K562 (cell line): Measurements from ENCODE around the gene GEMIN7. TPM values are rescaled to one million over a fixed set of nuclear protein-coding genes. Genes with fewer than 3 reads are reported as not detected.

ENCODE experiments used
- ATAC-seq: fragments of 200-7000 bp; cut with Tn5 transposase; 3 replicates; pipeline ENCODE4 v1.9.1; 2020; ENCODE audit warnings: moderate library complexity
- BruUV-seq: library from RNA; stranded (reverse); fragments of 400-500 nt; replicated peaks from 2 replicates; lab custom pipeline; 2021; lab: Mats Ljungman, UMichigan
- CTCF ChIA-PET: fragments of 300-600 bp; formaldehyde crosslinking; extraction: SDS; loops from one replicate; lab custom pipeline; 2021; ENCODE audit warnings: low intra/inter-chr PET ratio; lab: Yijun Ruan, JAX
- POLR2A ChIA-PET: fragments of 300-600, 350-650 bp; sonication (Branson Sonifier 250); formaldehyde crosslinking; extraction: SDS; loops from one replicate; lab custom pipeline; 2021; ENCODE audit warnings: antibody characterized with exemption, inconsistent platforms; lab: Yijun Ruan, JAX
- DNase-seq, 4 experiments: peaks; one replicate each; pipeline versions ENCODE4 v3.0.0 to v3.0.0-alpha.2; 2011 to 2018; ENCODE audit warnings: low spot score in 3 of 4, mixed read lengths in 3 of 4; ENCODE audit errors: extremely low read depth in 1 of 4
- FAIRE-seq: peaks from 2 replicates; lab custom pipeline; 2011; peaks lifted over from hg19 to GRCh38; lab: Jason Lieb, UNC
- H2AFZ ChIP-seq: 2 replicates; pipeline ENCODE4 v1.6.0; 2011; ENCODE audit warnings: low read depth, low read length, control low read depth, inconsistent platforms
- H3K27ac ChIP-seq: fragments of 200-600 bp; 3 replicates; pipeline ENCODE4 v1.8.0; 2011; ENCODE audit warnings: low read depth, mild to moderate bottlenecking, control low read depth, inconsistent platforms, low read length, moderate library complexity, mixed read lengths; ENCODE audit errors: extremely low read depth
- H3K27me3 ChIP-seq, 2 experiments: fragments of 300-600 bp in 1 of 2; 2 replicates in 1 of 2; 3 replicates in 1 of 2; pipeline versions ENCODE4 v1.6.0 to v1.8.0; 2011; ENCODE audit warnings: inconsistent platforms in 2 of 2, low read length in 2 of 2, mild to moderate bottlenecking in 1 of 2, mixed read lengths in 1 of 2, moderate library complexity in 1 of 2; ENCODE audit not compliant: control insufficient read depth in 2 of 2, insufficient read depth in 2 of 2
- H3K36me3 ChIP-seq: fragments of 300-600 bp; 3 replicates; pipeline ENCODE4 v1.8.0; 2011; ENCODE audit warnings: mild to moderate bottlenecking, low read length, inconsistent platforms; ENCODE audit not compliant: control insufficient read depth, insufficient read depth
- H3K4me1 ChIP-seq, 2 experiments: fragments of 200-600 bp in 1 of 2; replicated peaks in 1 of 2; 2 replicates in 1 of 2; 3 replicates in 1 of 2; pipeline versions ENCODE4 v1.5.1 to v1.8.0; 2011; ENCODE audit warnings: inconsistent platforms in 2 of 2, low read length in 2 of 2, mild to moderate bottlenecking in 1 of 2, mixed read lengths in 1 of 2, moderate library complexity in 1 of 2; ENCODE audit not compliant: control insufficient read depth in 2 of 2, insufficient read depth in 2 of 2
- H3K4me2 ChIP-seq: 2 replicates; pipeline ENCODE4 v1.6.1; 2011; ENCODE audit warnings: low read length, control low read depth, inconsistent platforms, mixed read lengths; ENCODE audit not compliant: insufficient read depth
- H3K4me3 ChIP-seq: fragments of 200-600 bp; sonication (generic), shearing (Covaris generic); 2 replicates; pipeline ENCODE4 v1.5.1; 2016; ENCODE audit warnings: control low read depth, inconsistent platforms
- H3K79me2 ChIP-seq: fragments of 200-600 bp; 3 replicates; pipeline ENCODE4 v1.8.0; 2011; ENCODE audit warnings: low read length, inconsistent platforms; ENCODE audit not compliant: control insufficient read depth, insufficient read depth
- H3K9ac ChIP-seq, 2 experiments: 2 replicates each; pipeline versions ENCODE4 v1.6.0 to v1.6.1; 2011; ENCODE audit warnings: low read depth in 2 of 2, low read length in 2 of 2, control low read depth in 1 of 2, inconsistent platforms in 1 of 2, mild to moderate bottlenecking in 1 of 2, mixed read lengths in 1 of 2; ENCODE audit not compliant: insufficient read depth in 1 of 2
- H3K9me1 ChIP-seq: one replicate; pipeline ENCODE4 v1.6.0; 2011; ENCODE audit warnings: inconsistent platforms, mild to moderate bottlenecking, low read length, moderate library complexity; ENCODE audit not compliant: control insufficient read depth, insufficient read depth
- H3K9me3 ChIP-seq: replicated peaks from 2 replicates; pipeline ENCODE4 v1.5.1; 2011; ENCODE audit warnings: low read depth, low read length, inconsistent platforms; ENCODE audit not compliant: control insufficient read depth, insufficient read depth
- H4K20me1 ChIP-seq: replicated peaks from 2 replicates; pipeline ENCODE4 v1.6.1; 2011; ENCODE audit warnings: low read length, inconsistent platforms, mixed read lengths; ENCODE audit not compliant: control insufficient read depth, insufficient read depth
- DDX20 ChIP-seq: fragments of 450-650 bp; IDR thresholded peaks from 2 replicates; pipeline ENCODE4 v1.6.1; 2016; ENCODE audit warnings: missing genetic modification characterization, low read depth, mild to moderate bottlenecking, missing compliant biosample characterization, moderate library complexity
- FUS ChIP-seq: fragments of 200-400 bp; formaldehyde crosslinking; optimal IDR thresholded peaks from 2 replicates; pipeline ENCODE3; 2017; ENCODE audit warnings: low read depth, low read length
- KLF16 ChIP-seq: IDR thresholded peaks from 2 replicates; pipeline ENCODE4 v1.6.1; 2016; ENCODE audit warnings: antibody characterized with exemption
- PHF21A ChIP-seq: fragments of 450-650 bp; IDR thresholded peaks from 2 replicates; pipeline ENCODE4 v1.6.1; 2017; ENCODE audit warnings: low read depth, borderline replicate concordance
- WGBS: fragments of 100-300 bp; shearing (Covaris generic); methylation state at CpG from one replicate; pipeline ENCODE4 v1.1.6; 2016; ENCODE audit warnings: low coverage, mixed read lengths; ENCODE audit not compliant: insufficient coverage; ENCODE audit errors: missing lambda C conversion rate; 5-methylcytosine and 5-hydroxymethylcytosine counted together
- in situ Hi-C: fragments of 300-500 bp; cut with MboI; formaldehyde crosslinking; loops from 4 replicates; pipeline ENCODE4 v1.15.0; 2018; ENCODE audit warnings: inconsistent platforms, mixed read lengths
- intact Hi-C: fragments of 100-400 bp; cut with micrococcal nuclease; formaldehyde crosslinking; loops from 2 replicates; pipeline ENCODE4 v1.14.2; 2022
- polyA plus RNA-seq, 8 experiments: library from polyadenylated mRNA; depleted of rRNA in 4 of 8; stranded (reverse) in 5 of 8; unstranded in 3 of 8; fragments of >200 nt; fragmentation: Nextera tagmentation in 2 of 8; fragmentation: Illumina TruSeq in 1 of 8; extraction: Ambion mirVana in 2 of 8; extraction: Trizol in 1 of 8; gene quantifications; 2 replicates each; pipeline versions ENCODE4 v1.2.1 to v1.2.3, GENCODE V29; 2011 to 2014; ENCODE audit warnings: inconsistent platforms in 1 of 8, missing spikeins in 1 of 8
- total RNA-seq, 7 experiments: library from RNA; depleted of rRNA in 6 of 7; stranded (reverse); fragments of >200 nt in 6 of 7; fragmentation: Illumina TruSeq in 2 of 7; extraction: Trizol in 2 of 7; gene quantifications; 2 replicates each; pipeline versions ENCODE4 v1.2.1 to v1.2.3, GENCODE V29; 2011 to 2021; ENCODE audit warnings: low replicate concordance in 1 of 7
- TF ChIP-seq, protein P1 (sequence below): fragments of 200-600 bp; sonication (generic); IDR thresholded peaks from one replicate; pipeline ENCODE4 v1.6.1; 2012; ENCODE audit warnings: mild to moderate bottlenecking, low read depth, low read length, inconsistent platforms
- TF ChIP-seq, protein P2 (sequence below): fragments of 450-650 bp; IDR thresholded peaks from 2 replicates; pipeline ENCODE4 v1.7.1; 2018; ENCODE audit warnings: mild to moderate bottlenecking, low read depth; ENCODE audit not compliant: partially characterized antibody

GEMIN7 gene
- total and polyA plus RNA-seq, 9 of the 15 experiments (the other 6 are each of a cell fraction or from before 2014, with no cell fraction given): 23.1 to 124 (median 54.9) TPM

DNA sequence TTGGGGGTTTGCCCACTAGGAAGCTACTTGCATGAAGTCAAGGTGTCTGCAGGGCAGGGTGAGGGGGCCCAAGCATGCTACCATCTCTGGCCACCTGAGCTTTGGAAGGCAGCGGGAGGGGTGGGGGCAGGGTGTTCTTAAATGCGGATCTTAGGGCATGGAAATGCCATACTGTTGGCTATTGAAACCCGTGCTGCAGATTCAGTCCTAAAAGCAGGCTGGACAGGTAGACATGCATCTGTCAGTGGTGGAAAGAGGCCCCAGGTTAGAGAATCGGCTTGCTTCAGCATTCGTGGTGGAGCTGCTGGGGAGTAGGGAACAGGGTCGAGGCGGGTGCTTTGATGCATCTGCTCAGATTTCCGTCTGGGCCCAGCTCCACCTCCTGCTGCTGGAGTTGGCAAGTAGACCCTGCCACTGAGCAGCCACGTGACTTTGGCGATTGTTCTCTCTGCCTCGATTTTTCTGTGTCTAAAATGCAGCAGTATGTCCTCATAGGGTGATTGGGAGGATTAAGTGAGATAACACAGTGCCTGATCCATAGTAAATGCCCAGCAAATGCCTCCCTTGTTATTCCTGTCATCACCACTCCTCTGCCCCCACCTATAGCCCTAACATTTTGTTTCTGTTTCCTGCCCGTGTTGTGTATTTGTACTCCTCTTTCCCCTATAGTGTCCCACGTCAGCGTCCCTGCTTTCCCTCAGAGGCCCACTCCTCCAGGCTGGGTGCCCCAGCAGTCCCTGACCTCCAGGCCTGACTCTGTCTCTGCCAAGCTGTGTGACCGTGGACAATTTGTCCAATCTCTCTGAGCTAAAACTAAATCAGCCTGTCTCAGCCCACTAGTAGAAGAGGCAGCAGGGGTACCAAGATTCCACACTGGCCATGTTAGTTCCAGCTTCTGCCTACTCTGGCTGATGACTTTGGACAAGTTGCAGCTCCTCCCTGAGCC, 19.7 kb downstream of the GEMIN7 start:
- no TSS peak for BruUV-seq
- no peak for DNase-seq
- no peak for FAIRE-seq
- Histone ChIP-seq H2AFZ (no peak overlapping the region), H3K27me3 (no peaks in the 10 kb centered on the region), H3K27ac (peak overlapping the region; percentile 10; the same call in 2 of the 3 replicates), H3K79me2 (peaks cover 99% of the 10 kb centered on the region), H3K4me1 (peaks cover 48 to 72% of the 10 kb centered on the region in 2 experiments), H3K4me2 (peak overlapping the region; percentile 52), H4K20me1 (peaks cover 67% of the 10 kb centered on the region), H3K9me1 (peaks cover 15% of the 10 kb centered on the region), H3K4me3 (no peak overlapping the region), H3K9ac (peak overlapping the region in 1 of 2 experiments; percentile 59; a peak in 2 of 4 replicates), H3K9me3 (no peaks in the 10 kb centered on the region), H3K36me3 (peaks cover 73% of the 10 kb centered on the region; the same call in 2 of the 3 replicates)
- no peak for ATAC-seq
- intact Hi-C loops (no loop called here), in situ Hi-C loops (no loop called here)
- 56% methylated on average over 15 of the region's 15 CpGs for WGBS
- POLR2A ChIA-PET: interaction anchor here (0.6 to 1.8 kb wide), 6 partner anchors 9 to 25 kb away, joined by 3 to 5 read pairs (median 3); no protein-coding TSS in a partner anchor
- CTCF ChIA-PET: no interaction called here
- TF ChIP-seq, protein P1, sequence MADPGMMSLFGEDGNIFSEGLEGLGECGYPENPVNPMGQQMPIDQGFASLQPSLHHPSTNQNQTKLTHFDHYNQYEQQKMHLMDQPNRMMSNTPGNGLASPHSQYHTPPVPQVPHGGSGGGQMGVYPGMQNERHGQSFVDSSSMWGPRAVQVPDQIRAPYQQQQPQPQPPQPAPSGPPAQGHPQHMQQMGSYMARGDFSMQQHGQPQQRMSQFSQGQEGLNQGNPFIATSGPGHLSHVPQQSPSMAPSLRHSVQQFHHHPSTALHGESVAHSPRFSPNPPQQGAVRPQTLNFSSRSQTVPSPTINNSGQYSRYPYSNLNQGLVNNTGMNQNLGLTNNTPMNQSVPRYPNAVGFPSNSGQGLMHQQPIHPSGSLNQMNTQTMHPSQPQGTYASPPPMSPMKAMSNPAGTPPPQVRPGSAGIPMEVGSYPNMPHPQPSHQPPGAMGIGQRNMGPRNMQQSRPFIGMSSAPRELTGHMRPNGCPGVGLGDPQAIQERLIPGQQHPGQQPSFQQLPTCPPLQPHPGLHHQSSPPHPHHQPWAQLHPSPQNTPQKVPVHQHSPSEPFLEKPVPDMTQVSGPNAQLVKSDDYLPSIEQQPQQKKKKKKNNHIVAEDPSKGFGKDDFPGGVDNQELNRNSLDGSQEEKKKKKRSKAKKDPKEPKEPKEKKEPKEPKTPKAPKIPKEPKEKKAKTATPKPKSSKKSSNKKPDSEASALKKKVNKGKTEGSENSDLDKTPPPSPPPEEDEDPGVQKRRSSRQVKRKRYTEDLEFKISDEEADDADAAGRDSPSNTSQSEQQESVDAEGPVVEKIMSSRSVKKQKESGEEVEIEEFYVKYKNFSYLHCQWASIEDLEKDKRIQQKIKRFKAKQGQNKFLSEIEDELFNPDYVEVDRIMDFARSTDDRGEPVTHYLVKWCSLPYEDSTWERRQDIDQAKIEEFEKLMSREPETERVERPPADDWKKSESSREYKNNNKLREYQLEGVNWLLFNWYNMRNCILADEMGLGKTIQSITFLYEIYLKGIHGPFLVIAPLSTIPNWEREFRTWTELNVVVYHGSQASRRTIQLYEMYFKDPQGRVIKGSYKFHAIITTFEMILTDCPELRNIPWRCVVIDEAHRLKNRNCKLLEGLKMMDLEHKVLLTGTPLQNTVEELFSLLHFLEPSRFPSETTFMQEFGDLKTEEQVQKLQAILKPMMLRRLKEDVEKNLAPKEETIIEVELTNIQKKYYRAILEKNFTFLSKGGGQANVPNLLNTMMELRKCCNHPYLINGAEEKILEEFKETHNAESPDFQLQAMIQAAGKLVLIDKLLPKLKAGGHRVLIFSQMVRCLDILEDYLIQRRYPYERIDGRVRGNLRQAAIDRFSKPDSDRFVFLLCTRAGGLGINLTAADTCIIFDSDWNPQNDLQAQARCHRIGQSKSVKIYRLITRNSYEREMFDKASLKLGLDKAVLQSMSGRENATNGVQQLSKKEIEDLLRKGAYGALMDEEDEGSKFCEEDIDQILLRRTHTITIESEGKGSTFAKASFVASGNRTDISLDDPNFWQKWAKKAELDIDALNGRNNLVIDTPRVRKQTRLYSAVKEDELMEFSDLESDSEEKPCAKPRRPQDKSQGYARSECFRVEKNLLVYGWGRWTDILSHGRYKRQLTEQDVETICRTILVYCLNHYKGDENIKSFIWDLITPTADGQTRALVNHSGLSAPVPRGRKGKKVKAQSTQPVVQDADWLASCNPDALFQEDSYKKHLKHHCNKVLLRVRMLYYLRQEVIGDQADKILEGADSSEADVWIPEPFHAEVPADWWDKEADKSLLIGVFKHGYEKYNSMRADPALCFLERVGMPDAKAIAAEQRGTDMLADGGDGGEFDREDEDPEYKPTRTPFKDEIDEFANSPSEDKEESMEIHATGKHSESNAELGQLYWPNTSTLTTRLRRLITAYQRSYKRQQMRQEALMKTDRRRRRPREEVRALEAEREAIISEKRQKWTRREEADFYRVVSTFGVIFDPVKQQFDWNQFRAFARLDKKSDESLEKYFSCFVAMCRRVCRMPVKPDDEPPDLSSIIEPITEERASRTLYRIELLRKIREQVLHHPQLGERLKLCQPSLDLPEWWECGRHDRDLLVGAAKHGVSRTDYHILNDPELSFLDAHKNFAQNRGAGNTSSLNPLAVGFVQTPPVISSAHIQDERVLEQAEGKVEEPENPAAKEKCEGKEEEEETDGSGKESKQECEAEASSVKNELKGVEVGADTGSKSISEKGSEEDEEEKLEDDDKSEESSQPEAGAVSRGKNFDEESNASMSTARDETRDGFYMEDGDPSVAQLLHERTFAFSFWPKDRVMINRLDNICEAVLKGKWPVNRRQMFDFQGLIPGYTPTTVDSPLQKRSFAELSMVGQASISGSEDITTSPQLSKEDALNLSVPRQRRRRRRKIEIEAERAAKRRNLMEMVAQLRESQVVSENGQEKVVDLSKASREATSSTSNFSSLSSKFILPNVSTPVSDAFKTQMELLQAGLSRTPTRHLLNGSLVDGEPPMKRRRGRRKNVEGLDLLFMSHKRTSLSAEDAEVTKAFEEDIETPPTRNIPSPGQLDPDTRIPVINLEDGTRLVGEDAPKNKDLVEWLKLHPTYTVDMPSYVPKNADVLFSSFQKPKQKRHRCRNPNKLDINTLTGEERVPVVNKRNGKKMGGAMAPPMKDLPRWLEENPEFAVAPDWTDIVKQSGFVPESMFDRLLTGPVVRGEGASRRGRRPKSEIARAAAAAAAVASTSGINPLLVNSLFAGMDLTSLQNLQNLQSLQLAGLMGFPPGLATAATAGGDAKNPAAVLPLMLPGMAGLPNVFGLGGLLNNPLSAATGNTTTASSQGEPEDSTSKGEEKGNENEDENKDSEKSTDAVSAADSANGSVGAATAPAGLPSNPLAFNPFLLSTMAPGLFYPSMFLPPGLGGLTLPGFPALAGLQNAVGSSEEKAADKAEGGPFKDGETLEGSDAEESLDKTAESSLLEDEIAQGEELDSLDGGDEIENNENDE: no peak
- TF ChIP-seq DDX20 (tag) (no peak), KLF16 (no peak), PHF21A (no peak), FUS (no peak)
- TF ChIP-seq, protein P2, sequence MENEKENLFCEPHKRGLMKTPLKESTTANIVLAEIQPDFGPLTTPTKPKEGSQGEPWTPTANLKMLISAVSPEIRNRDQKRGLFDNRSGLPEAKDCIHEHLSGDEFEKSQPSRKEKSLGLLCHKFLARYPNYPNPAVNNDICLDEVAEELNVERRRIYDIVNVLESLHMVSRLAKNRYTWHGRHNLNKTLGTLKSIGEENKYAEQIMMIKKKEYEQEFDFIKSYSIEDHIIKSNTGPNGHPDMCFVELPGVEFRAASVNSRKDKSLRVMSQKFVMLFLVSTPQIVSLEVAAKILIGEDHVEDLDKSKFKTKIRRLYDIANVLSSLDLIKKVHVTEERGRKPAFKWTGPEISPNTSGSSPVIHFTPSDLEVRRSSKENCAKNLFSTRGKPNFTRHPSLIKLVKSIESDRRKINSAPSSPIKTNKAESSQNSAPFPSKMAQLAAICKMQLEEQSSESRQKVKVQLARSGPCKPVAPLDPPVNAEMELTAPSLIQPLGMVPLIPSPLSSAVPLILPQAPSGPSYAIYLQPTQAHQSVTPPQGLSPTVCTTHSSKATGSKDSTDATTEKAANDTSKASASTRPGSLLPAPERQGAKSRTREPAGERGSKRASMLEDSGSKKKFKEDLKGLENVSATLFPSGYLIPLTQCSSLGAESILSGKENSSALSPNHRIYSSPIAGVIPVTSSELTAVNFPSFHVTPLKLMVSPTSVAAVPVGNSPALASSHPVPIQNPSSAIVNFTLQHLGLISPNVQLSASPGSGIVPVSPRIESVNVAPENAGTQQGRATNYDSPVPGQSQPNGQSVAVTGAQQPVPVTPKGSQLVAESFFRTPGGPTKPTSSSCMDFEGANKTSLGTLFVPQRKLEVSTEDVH: no peak
